Aorta (tissue), 5 donors: ENCODE measurements around the gene CYP2W1. TPM values are rescaled to one million over a fixed set of nuclear protein-coding genes. Genes with fewer than 3 reads are reported as not detected.
"Not testable (repeated sequence)": the region's sequence is repeated elsewhere in the genome, so short reads cannot be mapped to it uniquely, and the experiment has no call there.

Experiments
- ATAC-seq: fragments of 200-7000 bp; cut with Tn5 transposase; one replicate; pipeline ENCODE4 v1.9.1; 2022; ENCODE audit warnings: moderate library complexity; ENCODE audit not compliant: low FRiP score
- DNase-seq, 2 donors: peaks; one replicate each; pipeline ENCODE4 v3.0.0-alpha.2; 2020
- H3K27ac ChIP-seq, 2 donors: one replicate each; pipeline ENCODE4 v1.5.1; 2013; ENCODE audit warnings: low read length in 2 of 2, mild to moderate bottlenecking in 2 of 2, moderate library complexity in 2 of 2, control low read depth in 1 of 2, inconsistent platforms in 1 of 2, low read depth in 1 of 2
- H3K27me3 ChIP-seq, 2 donors: one replicate each; pipeline ENCODE4 v1.6.1; 2013; ENCODE audit warnings: control low read depth in 1 of 2, low read length in 1 of 2, mild to moderate bottlenecking in 1 of 2, moderate library complexity in 1 of 2; ENCODE audit not compliant: insufficient read depth in 2 of 2, control insufficient read depth in 1 of 2
- H3K36me3 ChIP-seq, 2 donors: one replicate each; pipeline ENCODE4 v1.6.1; 2013; ENCODE audit warnings: control low read depth in 1 of 2, low read length in 1 of 2, mild to moderate bottlenecking in 1 of 2; ENCODE audit not compliant: insufficient read depth in 2 of 2, control insufficient read depth in 1 of 2
- H3K4me1 ChIP-seq, 2 donors: one replicate each; pipeline ENCODE4 v1.6.1; 2013; ENCODE audit warnings: low read length in 2 of 2, control low read depth in 1 of 2, mild to moderate bottlenecking in 1 of 2, moderate library complexity in 1 of 2; ENCODE audit not compliant: insufficient read depth in 2 of 2, control insufficient read depth in 1 of 2
- H3K4me3 ChIP-seq, 2 donors: one replicate each; pipeline ENCODE4 v1.5.1; 2013; ENCODE audit warnings: low read length in 2 of 2, control low read depth in 1 of 2, mild to moderate bottlenecking in 1 of 2
- H3K9me3 ChIP-seq: one replicate; pipeline ENCODE4 v1.6.1; 2013; ENCODE audit warnings: mild to moderate bottlenecking, low read length; ENCODE audit not compliant: control insufficient read depth
- WGBS, 2 donors: extraction: QIAGEN DNeasy Blood & Tissue Kit; methylation state at CpG; one replicate each; pipeline ENCODE4 v1.1.7; 2013; 5-methylcytosine and 5-hydroxymethylcytosine counted together
- intact Hi-C, 2 donors: fragments of 100-400 bp; cut with DNase I; formaldehyde crosslinking; loops; one replicate each; pipeline versions ENCODE4 v1.14.2 to v1.15.0; 2022
- polyA plus RNA-seq, 2 donors: library from polyadenylated mRNA; stranded (reverse); fragments of 200-250 nt; gene quantifications; one replicate each; pipeline ENCODE4 v1.2.3, GENCODE V29; 2013
- total RNA-seq, 2 donors: library from RNA; stranded (reverse); fragmentation: NEBNext Ultra II Directional; extraction: Animal tissue kit (Norgen Biotek cat#: 25700); gene quantifications; one replicate each; pipeline ENCODE4 v1.2.1, GENCODE V29; 2021
- donor health status: healthy with polysubstance abuse.
- donor health status: Bipolar disorder and iron deficiency.
- donor health status: DM: no; HTN: no; CAD: no.
- donor health status: DM: no; HTN: no; CAD: no.
- donor health status: DM: yes; HTN: yes; CAD: no.

Gene CYP2W1
- total and polyA plus RNA-seq, 4 donors = not detected

- no peaks in the 10 kb centered on the region for H3K27me3 ChIP-seq
- DNase-seq (peak; percentile 81 to 84), ATAC-seq (no peak)
- H3K36me3 ChIP-seq = no peaks in the 10 kb centered on the region
- H3K27ac ChIP-seq = no peak overlapping the region
- H3K4me1 ChIP-seq = no peaks in the 10 kb centered on the region
- H3K9me3 ChIP-seq = no peaks in the 10 kb centered on the region
- no peak overlapping the region for H3K4me3 ChIP-seq
- 81 to 87% methylated on average over 31 to 32 of the region's 32 CpGs for WGBS, 2 donors
- intact Hi-C loops = no loop called here
These were observed 25.4 kb upstream of the CYP2W1 start for GRCh38 chr7:957418-958220.

DNA sequence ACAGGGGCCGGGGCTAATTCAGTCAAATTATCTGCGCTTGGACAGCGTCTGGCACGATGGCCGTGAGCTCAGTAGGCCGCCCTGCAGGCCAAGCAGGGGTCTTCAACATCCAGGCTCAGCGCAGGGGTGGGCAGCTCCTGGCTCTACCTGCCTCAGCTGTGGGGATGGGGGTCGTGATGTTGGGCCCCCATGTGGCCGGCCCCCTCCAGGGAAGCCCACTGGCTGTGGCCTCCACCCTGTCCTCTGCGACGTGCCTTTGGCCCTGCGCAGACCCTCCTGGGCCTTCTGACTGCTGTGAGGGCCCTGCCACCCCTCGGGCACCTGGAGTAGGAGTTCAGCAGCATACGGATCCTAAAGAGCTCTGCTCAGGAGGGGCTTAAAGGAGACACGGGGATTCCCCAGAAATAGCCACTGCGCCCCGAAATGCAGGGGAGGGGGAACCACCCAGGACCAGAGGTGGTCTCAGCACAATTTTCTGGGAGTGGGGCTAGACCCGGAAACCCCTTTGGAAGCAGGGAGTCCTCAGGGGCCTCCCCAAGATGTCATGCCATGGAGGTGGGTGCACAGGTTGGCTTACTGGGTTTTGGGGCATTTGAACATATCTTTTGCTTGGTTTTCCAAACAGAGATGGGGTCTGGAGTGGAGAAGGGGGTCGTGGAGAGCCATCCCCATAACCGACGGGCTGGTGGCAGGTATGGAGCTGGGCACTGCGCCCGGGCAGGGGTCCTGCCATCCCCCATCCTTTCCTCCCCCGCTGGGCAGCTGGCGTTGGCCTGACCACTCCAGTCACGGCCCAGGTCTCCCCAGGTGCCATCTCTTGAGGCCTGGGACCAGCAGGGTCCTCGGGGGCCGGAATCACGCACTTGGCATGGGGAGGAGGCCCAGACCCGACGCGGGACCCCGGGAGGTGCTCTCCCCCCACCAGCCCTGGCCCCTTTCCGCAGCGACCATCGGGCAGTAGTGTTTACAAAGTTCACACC is 24.5 kb upstream of the CYP2W1 start:
- H3K4me3 ChIP-seq = no peak overlapping the region
- H3K4me1 ChIP-seq = no peaks in the 10 kb centered on the region
- 86% methylated on average over 36 of the region's 36 CpGs for WGBS, 2 donors
- H3K27me3 ChIP-seq = no peaks in the 10 kb centered on the region
- ATAC-seq = no peak
- intact Hi-C loops = no loop called here
- DNase-seq = peak; percentile 42 to 62
- H3K9me3 ChIP-seq = no peaks in the 10 kb centered on the region
- H3K27ac ChIP-seq = no peak overlapping the region
- no peaks in the 10 kb centered on the region for H3K36me3 ChIP-seq

- peak; percentile 44 to 74 for DNase-seq
- Histone ChIP-seq H3K27me3 (no peaks in the 10 kb centered on the region), H3K9me3 (no peaks in the 10 kb centered on the region), H3K27ac (no peak overlapping the region), H3K4me1 (no peaks in the 10 kb centered on the region), H3K36me3 (no peaks in the 10 kb centered on the region), H3K4me3 (no peak overlapping the region)
- 77 to 83% methylated on average over 20 of the region's 20 CpGs for WGBS, 2 donors
- ATAC-seq = no peak
- intact Hi-C loops = no loop called here
These were observed 23.7 kb upstream of the CYP2W1 start for GRCh38 chr7:959271-959670.

DNA sequence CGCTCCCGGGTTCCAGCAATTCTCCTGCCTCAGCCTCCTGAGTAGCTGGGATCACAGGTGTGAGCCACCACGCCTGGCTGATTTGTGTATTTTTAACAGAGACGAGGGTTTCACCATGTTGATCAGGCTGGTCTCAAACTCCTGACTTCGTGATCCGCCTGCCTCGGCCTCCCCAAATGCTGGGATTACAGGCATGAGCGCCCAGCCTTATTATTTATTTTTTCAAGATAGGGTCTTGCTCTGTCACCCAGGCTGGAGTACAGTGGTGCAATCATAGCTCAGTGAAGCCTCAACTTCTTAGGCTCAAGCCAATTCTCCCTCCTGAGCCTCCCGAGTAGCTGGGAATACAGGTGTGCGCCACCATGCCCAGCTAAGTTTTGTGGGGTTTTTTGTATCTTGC is 23.2 kb upstream of the CYP2W1 start:
- H3K4me1 ChIP-seq, H3K9me3 ChIP-seq, H3K36me3 ChIP-seq, intact Hi-C loops, H3K4me3 ChIP-seq, H3K27me3 ChIP-seq, ATAC-seq, H3K27ac ChIP-seq: not testable (repeated sequence)
- peak in 1 of 2 donors; percentile 12 for DNase-seq
- WGBS, 2 donors = 92 to 93% methylated on average over 10 of the region's 10 CpGs

- peak; percentile 44 to 73 for DNase-seq
- no peaks in the 10 kb centered on the region for H3K27me3 ChIP-seq
- WGBS, 2 donors = 75 to 80% methylated on average over 25 to 31 of the region's 31 CpGs
- H3K27ac ChIP-seq = no peak overlapping the region
- no peaks in the 10 kb centered on the region for H3K9me3 ChIP-seq
- intact Hi-C loops = no loop called here
- no peak for ATAC-seq
- H3K36me3 ChIP-seq = no peaks in the 10 kb centered on the region
- H3K4me1 ChIP-seq = no peaks in the 10 kb centered on the region
- H3K4me3 ChIP-seq = no peak overlapping the region
These were observed 22.6 kb upstream of the CYP2W1 start for GRCh38 chr7:960269-960871.

DNA sequence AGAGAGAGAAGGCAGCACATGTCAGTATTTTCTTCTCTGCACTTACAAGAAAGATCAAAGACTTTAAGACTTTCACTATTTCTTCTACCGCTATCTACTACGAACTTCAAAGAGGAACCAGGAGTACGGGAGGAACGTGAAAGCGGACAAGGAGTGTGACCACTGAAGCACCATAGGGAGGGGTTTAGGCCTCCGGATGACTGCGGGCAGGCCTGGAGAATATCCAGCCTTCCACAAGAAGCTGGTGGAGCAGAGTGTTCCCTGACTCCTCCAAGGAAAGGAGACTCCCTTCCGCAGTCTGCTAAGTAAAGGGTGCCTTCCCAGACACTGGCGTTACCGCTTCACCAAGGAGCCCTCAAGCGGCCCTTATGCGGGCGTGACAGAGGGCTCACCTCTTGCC is 22.0 kb upstream of the CYP2W1 start:
- 75 to 79% methylated on average over 13 of the region's 13 CpGs for WGBS, 2 donors
- H3K36me3 ChIP-seq, H3K4me1 ChIP-seq, intact Hi-C loops, ATAC-seq, H3K9me3 ChIP-seq, H3K27ac ChIP-seq, H3K4me3 ChIP-seq, H3K27me3 ChIP-seq: not testable (repeated sequence)
- peak; percentile 12 to 46 for DNase-seq

DNA sequence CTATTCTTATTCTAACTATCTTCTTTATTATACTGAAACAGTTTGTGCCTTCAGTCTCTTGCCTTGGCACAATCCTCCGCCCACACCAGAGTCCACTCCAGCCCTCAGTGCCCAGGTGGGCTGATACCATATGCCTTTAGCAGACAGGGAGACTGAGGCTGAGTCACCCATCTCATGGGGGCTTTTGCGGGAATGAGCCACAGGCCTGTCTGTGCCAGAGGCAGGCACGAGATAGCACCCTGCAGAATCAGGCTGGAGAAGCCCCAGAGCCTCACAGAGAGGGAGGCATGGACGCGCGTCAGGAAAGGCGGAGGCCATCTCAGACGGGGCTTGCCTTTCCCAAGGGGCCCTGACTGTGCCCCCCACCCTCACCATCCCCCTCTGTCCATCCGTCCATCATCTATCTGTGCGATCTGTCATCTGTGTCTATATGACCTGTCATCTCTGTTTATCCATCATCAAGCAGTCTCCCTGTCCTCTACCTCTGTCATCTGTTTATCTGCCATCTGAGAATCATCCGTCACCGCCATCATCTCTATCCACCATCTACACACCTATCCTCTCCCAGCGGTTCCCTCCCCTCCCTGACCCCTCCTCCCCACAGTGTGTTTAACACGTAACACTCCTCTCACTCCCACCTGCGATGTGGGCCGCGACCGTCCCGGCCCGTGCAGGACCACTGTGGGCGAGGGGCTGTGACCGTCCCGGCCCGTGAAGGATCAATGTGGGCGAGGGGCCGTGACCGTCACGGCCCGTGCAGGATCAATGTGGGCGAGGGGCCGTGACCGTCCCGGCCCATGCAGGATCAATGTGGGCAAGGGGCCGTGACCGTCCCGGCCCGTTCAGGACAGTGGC is 21.2 kb upstream of the CYP2W1 start:
- 85 to 87% methylated on average over 37 of the region's 37 CpGs for WGBS, 2 donors
- DNase-seq (peak; percentile 33 to 48), ATAC-seq (no peak)
- Histone ChIP-seq H3K9me3 (no peaks in the 10 kb centered on the region), H3K4me1 (no peaks in the 10 kb centered on the region), H3K27ac (no peak overlapping the region), H3K36me3 (no peaks in the 10 kb centered on the region), H3K4me3 (no peak overlapping the region), H3K27me3 (no peaks in the 10 kb centered on the region)
- intact Hi-C loops = no loop called here
